Fibroblast of skin of left biceps (primary cell): Measurements from ENCODE around the gene TSPAN3.

Experiments
- DNase-seq, 2 experiments: peaks; one replicate each; pipeline ENCODE4 v3.0.0-alpha.2; 2013; ENCODE audit warnings: low read depth in 2 of 2

The TSPAN3 gene

GRCh38 chr15:77033729-77034671 lies 36.9 kb downstream of the TSPAN3 start:
- no peak for DNase-seq

- no peak for DNase-seq
Measured at GRCh38 chr15:77033417-77033728, 37.5 kb downstream of the TSPAN3 start.

- DNase-seq, result no peak
Measured at GRCh38 chr15:77032647-77033416, 38.1 kb downstream of the TSPAN3 start.

DNA sequence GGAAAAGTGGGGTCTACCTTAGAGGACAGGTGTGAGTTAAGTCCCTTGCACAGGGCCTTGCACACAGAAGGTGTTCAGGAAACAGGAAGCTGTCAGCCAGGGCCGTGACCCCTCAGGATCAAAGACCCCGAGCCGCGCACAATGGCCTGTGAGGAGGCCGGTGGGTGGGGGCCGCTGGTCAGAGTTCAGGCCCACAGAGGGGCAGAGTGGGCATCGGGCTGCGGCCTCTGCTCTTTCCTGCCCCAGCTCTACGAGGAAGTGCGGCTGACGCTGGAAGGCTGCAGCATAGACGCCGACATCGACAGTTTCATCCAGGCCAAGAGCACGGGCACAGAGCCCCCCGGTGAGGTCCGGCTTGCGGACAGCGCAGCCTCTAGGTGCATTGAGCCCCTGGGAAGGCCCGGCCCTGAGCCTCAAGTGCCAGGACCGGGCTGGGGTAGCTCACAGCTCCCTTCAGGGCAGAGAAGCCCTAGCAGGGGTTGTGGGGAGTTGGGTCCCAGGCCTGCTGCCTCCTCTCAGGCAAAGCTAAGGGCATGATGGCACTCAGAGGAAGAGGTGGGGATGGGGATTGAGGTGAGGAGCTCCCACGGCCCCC lies 38.8 kb downstream of the TSPAN3 start:
- DNase-seq, result no peak

- DNase-seq, result no peak
Measured at GRCh38 chr15:77031376-77032050, 39.4 kb downstream of the TSPAN3 start.

- no peak for DNase-seq
Measured at GRCh38 chr15:77030928-77031375, 40.0 kb downstream of the TSPAN3 start.

- no peak for DNase-seq
Measured at GRCh38 chr15:77030048-77030927, 40.6 kb downstream of the TSPAN3 start.

GRCh38 chr15:77029166-77030047 lies 41.5 kb downstream of the TSPAN3 start:
- DNase-seq, result no peak

DNA sequence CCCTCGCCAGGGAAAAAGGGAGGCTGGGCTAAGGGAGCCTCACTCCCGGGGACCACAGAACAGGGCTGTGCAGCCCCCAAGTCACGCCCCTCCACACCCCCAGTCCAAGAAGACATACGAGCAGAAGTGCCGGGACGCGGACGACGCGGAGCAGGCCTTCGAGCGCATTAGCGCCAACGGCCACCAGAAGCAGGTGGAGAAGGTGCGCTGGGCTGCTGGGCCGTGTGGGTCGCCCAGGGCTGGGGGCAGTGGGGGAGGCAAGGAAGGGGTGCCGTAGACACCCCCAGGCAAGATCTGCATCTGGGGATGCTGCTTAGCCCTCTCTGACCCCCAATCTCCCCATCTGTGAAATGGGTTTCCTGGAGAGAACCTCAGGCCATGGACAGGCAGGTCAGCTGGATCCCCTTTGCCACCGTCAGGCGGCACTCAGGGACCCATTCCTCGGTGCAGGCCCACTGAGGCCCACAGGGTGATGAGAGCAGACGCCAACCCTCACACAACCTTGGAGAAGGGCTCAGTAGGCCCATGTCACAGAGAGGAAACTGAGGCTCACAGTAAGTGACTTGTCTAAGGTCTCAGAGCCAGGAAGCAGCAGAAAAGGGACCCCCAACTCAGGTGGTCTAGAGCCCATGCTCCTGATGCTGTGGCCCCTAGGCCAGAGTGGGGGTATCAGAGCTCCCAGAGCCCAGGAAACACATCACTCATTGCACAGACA lies 42.3 kb downstream of the TSPAN3 start:
- no peak for DNase-seq

- DNase-seq, result no peak
Measured at GRCh38 chr15:77027697-77028450, 43.0 kb downstream of the TSPAN3 start.

DNA sequence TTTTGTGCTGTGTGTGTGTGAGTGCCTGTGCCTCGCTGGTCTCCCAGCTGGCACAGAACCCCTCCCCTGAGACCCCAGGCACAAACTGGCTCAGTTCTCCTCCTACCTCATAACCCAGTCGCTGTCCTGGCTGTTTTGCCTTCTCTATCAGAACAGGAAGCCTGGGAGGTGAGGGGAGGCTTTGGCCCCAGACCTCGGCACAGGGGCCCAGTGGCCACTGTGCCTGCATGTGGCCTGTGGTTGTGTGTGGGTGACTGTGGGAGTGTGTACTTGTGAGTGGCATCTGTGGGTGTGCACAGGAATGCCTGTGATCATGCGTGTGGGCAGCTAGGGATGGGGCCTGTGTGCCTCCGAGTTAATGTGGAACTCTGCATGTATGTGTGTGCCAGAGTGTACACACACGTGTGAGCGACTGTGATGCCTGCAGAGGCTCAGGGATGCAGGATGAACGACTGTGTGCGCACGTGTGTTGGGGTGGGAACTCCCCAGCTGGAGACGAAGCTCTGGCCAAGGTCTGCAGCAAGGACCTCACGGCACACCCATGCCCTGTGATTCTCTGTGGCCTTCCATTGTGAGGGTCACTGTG lies 43.7 kb downstream of the TSPAN3 start:
- no peak for DNase-seq

DNA sequence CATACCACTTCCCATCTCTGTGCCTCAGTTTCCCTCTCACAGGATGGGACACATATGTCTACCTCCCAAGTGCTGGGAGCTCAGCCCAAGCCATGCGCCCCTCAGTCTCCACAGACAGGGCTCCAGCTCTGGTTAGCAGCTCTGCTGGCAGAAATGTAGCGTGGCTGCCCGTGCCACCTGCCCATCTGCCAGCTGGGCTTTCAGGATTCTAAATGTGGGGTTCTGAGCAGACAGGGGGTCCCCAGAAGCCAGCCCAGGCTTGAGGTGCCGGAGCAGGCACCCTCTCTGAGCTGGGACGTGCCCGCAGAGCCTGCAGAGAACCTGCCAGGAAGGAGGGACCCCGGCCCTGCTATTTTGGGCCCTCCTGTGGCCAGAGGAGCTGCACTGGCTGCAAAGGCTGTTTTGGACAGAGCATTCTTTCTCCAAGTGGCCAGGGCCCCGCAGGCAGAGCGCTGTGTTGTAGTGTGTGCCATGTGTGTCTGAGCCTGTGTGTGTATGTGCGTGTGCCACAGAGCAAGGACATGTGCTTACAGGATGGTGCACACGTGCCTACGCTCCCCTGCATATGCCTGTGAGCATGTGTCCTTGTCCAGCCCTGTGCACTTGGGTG lies 44.3 kb downstream of the TSPAN3 start:
- DNase-seq, result no peak

DNA sequence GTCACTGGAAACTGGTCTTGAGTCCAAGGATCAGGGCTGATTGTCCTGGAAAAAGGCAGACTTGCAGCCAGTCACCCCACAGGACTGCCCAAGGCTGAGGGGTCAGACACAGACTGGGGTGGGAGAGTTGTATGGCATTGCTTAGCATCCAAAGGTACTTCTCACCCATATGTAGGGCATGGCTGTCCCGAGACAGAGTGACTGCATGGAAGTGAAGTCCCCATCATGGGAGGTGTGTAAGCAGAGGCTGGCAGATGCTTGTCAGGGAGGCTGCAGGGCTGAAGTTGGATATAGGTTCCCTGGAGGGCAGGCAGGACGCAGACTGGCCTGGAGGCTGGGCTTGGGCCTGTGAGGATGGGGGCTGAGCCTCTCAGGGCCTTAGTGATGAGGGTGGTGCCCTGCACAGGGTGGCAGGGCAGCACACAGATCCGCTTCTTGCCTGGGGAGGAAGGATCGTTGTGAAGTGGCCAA lies 44.9 kb downstream of the TSPAN3 start:
- DNase-seq, result no peak

GRCh38 chr15:77025083-77025901 lies 45.6 kb downstream of the TSPAN3 start:
- DNase-seq, result no peak

DNA sequence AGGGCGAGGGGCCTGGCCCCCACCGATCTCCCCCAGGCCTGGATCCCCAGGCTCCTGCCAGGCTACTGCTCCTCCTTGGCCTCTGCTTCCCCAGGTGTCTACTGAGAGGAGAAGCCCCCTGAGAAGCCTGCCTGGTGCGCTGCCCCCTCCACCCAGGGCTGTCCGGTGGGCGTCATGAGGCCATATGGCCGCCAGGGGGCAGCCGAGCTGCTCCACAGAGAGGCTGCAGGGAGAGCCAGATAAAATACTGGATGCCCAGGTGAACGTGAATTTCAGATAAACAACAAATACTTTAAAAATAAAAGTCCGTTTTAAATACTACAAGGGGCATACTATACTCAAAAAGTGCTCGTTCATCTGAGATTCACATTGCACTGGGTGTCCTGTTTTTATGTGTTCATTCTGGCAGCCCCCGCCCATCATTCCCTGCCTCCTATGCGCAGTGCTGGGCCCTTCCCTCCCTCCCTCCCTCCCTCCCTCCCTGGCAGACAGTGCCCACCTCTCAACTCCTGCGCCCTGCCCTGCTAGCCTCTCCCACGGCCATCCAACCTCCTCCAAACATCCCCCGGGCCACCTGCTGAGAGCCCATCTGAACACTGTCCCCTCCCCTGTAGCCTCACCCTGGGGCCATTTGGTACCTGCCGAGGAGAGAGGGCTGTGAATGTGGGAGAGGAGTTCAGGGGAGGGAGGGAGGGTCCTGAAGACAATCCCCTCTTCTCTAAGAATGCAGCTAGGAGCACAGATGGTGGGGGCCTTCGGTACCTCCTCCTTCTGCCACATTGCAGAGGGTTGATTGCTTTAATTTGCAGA lies 46.4 kb downstream of the TSPAN3 start:
- no peak for DNase-seq
